ENCODE data around the gene ZNFX1. TPM values are rescaled to one million over a fixed set of nuclear protein-coding genes. Genes with fewer than 3 reads are reported as not detected.

The ZNFX1 gene
- total RNA-seq, 1 experiment from 2014 or later: 11.0 TPM

- TF ChIP-seq ZNF532 (CRISPR knock-in tag; IDR thresholded peaks at IDR 0.05; ENCODE audit: borderline replicate concordance) (peak; percentile 14), AR (CRISPR knock-in tag; IDR thresholded peaks at IDR 0.05) (peak; percentile 84; the same call in 1 of the 2 replicates), ZNF281 (CRISPR knock-in tag; IDR thresholded peaks at IDR 0.05) (no peak), MXD4 (CRISPR knock-in tag; IDR thresholded peaks at IDR 0.05; ENCODE audit: borderline replicate concordance) (no peak), ERG (CRISPR knock-in tag; IDR thresholded peaks at IDR 0.05) (peak; percentile 11; the same call in 1 of the 2 replicates), HMGXB4 (CRISPR knock-in tag; IDR thresholded peaks at IDR 0.05) (no peak)
Measured at GRCh38 chr20:49283176-49283702, 5.4 kb upstream of the ZNFX1 start (continued).

GRCh38 chr20:49282584-49283171 lies 4.8 kb upstream of the ZNFX1 start:
- Mint-ChIP-seq H3K27ac (peak overlapping the region; percentile 95), H3K9me3 (peaks cover 3% of the 10 kb centered on the region; the same call in 1 of the 2 replicates), H3K27me3 (ENCODE audit: low read depth) (no peaks in the 10 kb centered on the region; the same call in 1 of the 2 replicates), H3K36me3 (peaks cover 94% of the 10 kb centered on the region), H3K4me1 (peaks cover 76% of the 10 kb centered on the region), H3K4me3 (peak overlapping the region; percentile 100)
- CTCF ChIA-PET: interaction anchor here (0.8 to 3.7 kb wide), 2 partner anchors 38 to 66 kb away, joined by 3 to 15 read pairs; no protein-coding TSS in a partner anchor
- POLR2A ChIA-PET: interaction anchor here (0.6 to 1.3 kb wide), 4 partner anchors 9 to 290 kb away, joined by 3 to 5 read pairs (median 3); no protein-coding TSS in a partner anchor
- ATAC-seq (no peak), DNase-seq (ENCODE audit: low spot score) (no peak)
- TF ChIP-seq ZNF425 (CRISPR knock-in tag; conservative IDR thresholded peaks at IDR 0.05) (peak; percentile 38; the same call in 1 of the 2 replicates), ZNF232 (CRISPR knock-in tag; IDR thresholded peaks at IDR 0.05) (peak; percentile 73; the same call in 1 of the 2 replicates), AR (CRISPR knock-in tag; IDR thresholded peaks at IDR 0.05) (peak; percentile 88), MYBL2 (CRISPR knock-in tag; IDR thresholded peaks at IDR 0.05) (0 out of 2 replicates have a peak, but pooled peaks have one; percentile 6), JUN (CRISPR knock-in tag; IDR thresholded peaks at IDR 0.05) (no peak), CREM (CRISPR knock-in tag; IDR thresholded peaks at IDR 0.05) (0 out of 2 replicates have a peak, but pooled peaks have one; percentile 15), ZNF138 (CRISPR knock-in tag; conservative IDR thresholded peaks at IDR 0.05) (no peak), ZNF671 (CRISPR knock-in tag; IDR thresholded peaks at IDR 0.05) (0 out of 2 replicates have a peak, but pooled peaks have one; percentile 75)

Data from WTC11 (cell line).